HG03558 (cell line): ENCODE data around the gene SPATS2.
"Not testable (repeated sequence)": the region's sequence is repeated elsewhere in the genome, so short reads cannot be mapped to it uniquely, and the experiment has no call there.

ENCODE experiments used
- ATAC-seq: cut with Tn5 transposase; IDR thresholded peaks from one replicate; pipeline ENCODE4 v1.9.1; 2021; ENCODE audit warnings: moderate number of reproducible peaks; ENCODE audit not compliant: unreplicated experiment; ENCODE audit errors: extremely low read depth

Gene SPATS2

DNA sequence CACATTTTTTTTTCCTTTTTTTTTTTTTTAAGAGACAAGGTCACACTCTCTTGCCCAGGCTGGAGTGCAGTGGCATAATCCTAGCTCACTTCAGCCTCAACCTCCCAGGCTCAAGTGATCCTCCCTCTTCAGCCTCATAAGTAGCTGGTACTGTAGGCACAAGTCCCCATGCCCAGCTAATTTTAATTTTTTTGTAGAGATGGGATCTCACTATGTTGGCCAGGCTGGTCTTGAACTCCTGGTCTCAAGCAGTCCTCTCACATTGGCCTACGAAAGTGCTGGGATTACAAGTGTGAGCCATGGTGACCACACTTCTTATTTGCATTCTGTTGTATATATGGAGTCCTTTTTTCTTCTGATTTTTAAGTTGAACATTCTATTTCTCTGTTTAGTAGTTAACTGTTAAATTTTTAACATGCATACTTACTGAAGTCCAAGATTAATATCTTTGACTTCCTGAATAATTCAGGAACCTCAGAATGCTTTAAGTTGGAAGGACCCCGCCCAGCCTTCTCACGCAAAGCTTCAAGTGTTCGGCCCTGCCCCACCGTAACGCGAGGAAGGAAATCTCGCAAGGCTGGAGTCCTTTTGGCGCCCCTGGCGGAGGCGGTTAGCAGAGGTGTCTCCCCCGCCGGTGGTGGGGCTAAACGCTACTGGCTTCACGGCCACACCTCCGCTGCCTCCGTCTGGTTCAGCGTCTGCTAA is 21.6 kb downstream of the SPATS2 start:
- no peak for ATAC-seq

- ATAC-seq: no peak
Observed at GRCh38 chr12:49389387-49389703, 22.1 kb downstream of the SPATS2 start.

- ATAC-seq: no peak
Observed at GRCh38 chr12:49397000-49397399, 29.7 kb downstream of the SPATS2 start.

DNA sequence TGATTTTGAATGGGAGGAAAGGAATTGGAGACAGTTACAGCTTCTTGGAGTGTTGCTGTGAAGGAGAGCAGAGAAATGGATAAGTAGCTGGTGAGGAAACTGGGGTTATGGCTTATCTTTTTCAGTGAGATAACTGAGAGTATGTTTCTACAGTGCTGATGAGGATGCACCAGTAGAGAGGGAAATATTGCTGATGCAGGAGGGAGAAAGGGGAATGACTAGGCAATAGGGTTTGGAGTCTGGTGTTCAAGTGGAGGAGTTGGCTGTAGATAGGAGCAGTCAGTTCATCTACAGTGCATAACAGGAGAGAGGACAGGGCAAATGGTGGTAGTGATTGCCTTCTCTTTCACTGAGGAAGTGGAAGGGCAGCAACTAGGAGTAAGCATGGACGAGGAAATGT is 33.0 kb downstream of the SPATS2 start:
- ATAC-seq: no peak

DNA sequence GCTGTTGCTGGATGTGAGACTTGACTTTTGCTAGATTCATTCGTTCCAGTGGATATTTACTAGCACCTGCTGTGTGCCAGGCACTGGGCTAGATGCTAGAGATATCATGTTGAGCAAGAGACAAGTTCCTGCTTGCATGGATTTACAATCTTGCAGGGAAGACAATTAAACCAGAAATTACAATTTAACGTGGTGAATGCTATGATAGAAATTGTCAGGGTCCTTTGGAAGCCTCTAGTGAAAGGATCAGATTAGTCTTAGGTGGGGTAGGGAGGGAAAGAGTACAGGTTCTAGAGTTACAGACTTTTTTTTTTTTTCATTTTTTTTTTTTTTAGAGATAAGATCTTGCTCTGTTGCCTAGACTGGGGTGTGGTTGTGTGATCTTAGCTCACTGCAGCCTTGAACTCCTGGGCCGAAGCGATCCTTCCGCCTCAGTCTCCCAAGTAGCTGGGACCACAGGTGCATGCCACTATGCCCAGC is 36.7 kb downstream of the SPATS2 start:
- no peak for ATAC-seq

DNA sequence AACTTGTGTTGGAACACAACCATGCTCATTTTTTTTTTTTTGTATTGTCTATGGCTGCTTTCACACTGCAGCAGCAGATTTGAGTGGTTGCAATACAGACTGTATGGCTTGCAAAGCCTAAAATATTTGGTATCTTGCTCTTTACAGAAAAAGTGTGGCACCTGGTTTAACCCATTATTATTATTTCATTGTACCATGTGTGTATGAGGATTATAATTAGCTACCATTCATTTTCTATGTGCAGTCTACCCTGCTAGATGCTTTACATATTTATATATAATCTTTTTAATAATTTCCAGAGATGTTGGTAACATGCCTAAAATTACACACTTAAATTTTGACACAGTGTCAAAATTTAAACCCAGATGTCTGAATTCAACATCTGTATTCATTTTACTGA is 37.7 kb downstream of the SPATS2 start:
- ATAC-seq: no peak

DNA sequence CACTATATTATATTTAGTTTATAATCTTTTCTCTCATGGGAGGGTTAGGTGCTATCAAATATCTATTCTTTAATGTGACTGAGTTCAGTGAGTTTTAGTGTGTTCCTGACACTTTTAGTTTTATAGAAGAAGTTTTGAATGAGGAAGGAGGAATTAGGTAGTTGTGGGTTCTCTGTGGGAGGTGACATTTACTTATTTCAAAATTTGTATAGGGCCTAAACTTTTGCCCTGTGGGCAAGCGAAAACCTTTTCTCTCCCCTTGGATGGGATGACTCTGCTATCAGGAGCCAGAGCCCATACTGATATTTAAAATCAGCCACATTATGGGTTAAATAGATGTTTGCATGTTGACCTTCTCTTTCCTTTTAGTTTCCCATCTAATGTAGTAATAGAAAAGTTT is 43.6 kb downstream of the SPATS2 start:
- no peak for ATAC-seq

- no peak for ATAC-seq
Observed at GRCh38 chr12:49413010-49413409, 45.7 kb downstream of the SPATS2 start.

GRCh38 chr12:49413796-49414195 is 46.5 kb downstream of the SPATS2 start:
- no peak for ATAC-seq

- ATAC-seq: no peak
Observed at GRCh38 chr12:49414364-49414763, 47.1 kb downstream of the SPATS2 start.

- ATAC-seq: no peak
Observed at GRCh38 chr12:49415521-49415970, 48.3 kb downstream of the SPATS2 start.

DNA sequence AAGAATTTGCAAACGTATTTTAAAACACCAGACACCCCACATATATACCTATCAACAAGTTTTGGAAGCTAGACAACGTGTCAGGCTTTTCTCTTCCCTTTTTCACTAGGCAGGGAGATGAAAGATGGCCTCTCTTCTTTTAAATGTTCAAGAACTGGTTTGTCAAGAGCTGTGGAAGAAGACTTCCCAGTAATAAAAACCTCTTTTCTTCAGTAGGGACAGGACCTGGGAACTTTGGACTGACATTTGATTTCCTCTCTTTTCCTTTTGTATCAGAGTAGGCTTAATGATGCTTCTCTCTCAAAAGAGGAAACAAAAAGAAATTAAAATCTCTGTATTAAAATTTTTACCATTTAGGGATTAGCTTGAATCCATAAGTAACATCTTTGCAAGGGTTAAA is 49.6 kb downstream of the SPATS2 start:
- no peak for ATAC-seq

DNA sequence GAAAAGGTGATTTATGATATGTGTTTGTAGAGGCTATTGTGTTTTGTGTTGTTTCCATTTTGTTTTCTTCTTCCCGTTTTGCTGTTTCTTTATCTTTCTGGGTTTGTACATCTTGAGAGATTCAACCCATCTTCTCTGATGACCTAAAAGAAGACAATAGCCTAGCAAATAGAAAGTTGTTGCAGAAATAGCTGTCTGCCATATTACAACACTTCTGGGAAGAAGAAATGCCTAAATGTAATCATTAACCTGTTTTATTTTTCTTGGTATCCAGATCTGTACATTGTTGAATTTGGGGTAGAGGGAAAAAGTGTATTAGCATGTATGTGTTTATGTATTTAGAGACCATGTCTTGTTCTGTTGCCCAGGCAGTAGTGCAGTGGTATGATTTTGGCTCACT is 50.3 kb downstream of the SPATS2 start:
- no peak for ATAC-seq

- ATAC-seq: no peak
Observed at GRCh38 chr12:49420556-49420955, 53.3 kb downstream of the SPATS2 start.

DNA sequence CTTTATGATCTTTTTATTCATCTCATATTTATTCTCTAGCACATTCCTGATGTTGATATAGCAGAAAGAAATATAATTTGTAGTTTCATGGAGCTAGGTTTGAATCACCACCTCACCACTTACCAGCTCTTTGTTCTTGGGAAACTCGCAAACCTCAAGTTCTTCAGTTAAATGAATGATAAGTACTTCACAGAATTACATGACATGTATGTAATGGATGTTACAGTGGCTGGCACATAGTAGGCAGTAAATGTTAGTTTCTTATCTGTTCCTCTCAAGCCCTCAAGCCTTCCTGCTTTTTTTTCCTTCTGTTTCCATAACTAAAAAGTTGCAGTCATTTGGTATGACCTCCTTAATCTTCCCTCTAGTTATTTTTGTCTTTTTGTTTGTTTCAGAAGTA is 54.9 kb downstream of the SPATS2 start:
- no peak for ATAC-seq

- no peak for ATAC-seq
Observed at GRCh38 chr12:49428793-49429192, 61.5 kb downstream of the SPATS2 start.

DNA sequence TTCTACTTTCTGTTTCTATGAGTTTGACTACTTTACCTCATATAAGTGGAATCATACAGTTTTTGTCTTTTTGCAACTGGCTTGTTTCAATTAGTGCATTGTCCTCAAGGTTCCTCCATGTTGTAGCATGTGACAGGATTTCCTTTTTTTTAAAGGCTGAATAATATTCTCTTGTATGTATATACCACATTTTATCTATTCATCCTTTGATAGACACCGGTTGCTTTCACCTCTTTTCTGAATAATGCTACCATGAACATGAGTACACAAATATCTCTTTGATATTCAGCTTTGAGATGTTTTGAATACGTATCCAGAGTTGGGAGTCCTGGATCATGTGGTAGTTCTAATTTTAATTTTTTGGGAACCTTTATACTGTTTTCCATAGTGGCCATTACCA is 65.4 kb downstream of the SPATS2 start:
- no peak for ATAC-seq

DNA sequence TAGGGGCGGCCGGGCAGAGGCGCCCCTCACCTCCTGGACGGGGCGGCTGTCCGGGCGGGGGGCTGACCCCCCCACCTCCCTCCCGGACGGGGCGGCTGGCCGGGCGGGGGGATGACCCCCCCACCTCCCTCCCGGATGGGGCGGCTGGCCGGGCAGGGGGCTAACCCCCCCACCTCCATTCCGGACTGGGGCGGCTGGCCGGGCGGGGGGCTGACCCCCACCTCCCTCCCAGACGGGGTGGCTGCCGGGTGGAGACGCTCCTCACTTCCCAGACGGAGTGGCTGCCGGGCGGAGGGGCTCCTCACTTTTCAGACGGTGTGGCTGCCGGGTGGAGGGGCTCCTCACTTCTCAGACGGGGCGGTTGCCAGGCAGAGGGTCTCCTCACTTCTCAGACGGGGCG is 69.5 kb downstream of the SPATS2 start:
- ATAC-seq: not testable (repeated sequence)

DNA sequence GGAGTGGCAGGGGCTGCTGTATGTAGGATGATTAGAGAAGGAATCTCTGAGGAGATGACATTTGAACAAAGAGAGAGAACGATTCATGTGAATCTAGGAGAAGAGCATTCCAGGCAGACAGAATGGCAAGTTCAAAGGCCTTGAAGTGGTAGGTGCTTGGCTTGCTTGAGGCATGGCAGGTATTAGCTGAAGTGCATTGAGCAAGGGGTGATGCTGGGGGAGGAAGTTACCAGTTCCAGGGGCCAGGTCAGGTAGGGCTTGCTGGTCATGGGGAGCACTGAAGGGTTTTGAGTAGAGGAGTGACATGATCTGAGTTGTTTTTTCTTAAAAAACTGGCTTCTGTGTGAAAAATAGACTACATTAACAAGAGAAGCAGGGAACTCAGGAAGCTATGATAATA is 71.8 kb downstream of the SPATS2 start:
- ATAC-seq: no peak

- ATAC-seq: no peak
Observed at GRCh38 chr12:49440035-49440434, 72.8 kb downstream of the SPATS2 start.

DNA sequence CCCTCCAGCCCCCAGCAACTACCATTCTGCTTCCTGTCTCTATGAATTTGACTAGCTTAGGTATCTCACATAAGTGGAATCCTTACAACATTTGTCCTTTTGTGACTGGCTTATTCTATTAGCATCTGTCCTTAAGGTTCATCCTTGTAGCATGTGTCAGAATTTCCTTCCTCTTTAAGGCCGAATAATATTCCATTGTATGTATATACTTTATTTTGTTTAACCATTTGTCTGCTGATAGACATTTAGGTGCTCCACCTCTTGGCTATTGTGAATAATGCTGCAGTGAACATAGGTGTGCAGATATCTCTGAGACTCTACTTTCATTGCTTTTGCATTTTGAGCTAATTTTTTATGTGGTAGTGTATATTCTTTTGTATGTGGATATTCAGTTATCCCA is 75.7 kb downstream of the SPATS2 start:
- ATAC-seq: no peak

GRCh38 chr12:49446571-49446970 is 79.3 kb downstream of the SPATS2 start:
- no peak for ATAC-seq

GRCh38 chr12:49448858-49449257 is 81.6 kb downstream of the SPATS2 start:
- no peak for ATAC-seq
